Stomach smooth muscle (tissue), 2 donors: ENCODE results near the gene RPS4Y2.

Experiments used
- H3K27ac ChIP-seq: one replicate; pipeline ENCODE4 v1.7.0; 2013; ENCODE audit warnings: mild to moderate bottlenecking, low read length, inconsistent platforms
- H3K27me3 ChIP-seq, 2 donors: one replicate each; pipeline ENCODE4 v1.7.0; 2013; ENCODE audit warnings: low read length in 2 of 2; ENCODE audit not compliant: insufficient read depth in 2 of 2, control insufficient read depth in 1 of 2
- H3K36me3 ChIP-seq, 2 donors: one replicate each; pipeline ENCODE4 v1.7.0; 2013; ENCODE audit warnings: low read length in 2 of 2; ENCODE audit not compliant: control insufficient read depth in 2 of 2, insufficient read depth in 2 of 2
- H3K4me1 ChIP-seq: one replicate; pipeline ENCODE4 v1.7.0; 2013; ENCODE audit warnings: low read length; ENCODE audit not compliant: control insufficient read depth, insufficient read depth
- H3K4me3 ChIP-seq, 2 donors: one replicate each; pipeline ENCODE4 v1.7.0; 2013; ENCODE audit warnings: low read length in 2 of 2
- H3K9ac ChIP-seq, 2 donors: one replicate each; pipeline ENCODE4 v1.7.0; 2013; ENCODE audit warnings: low read length in 2 of 2, mild to moderate bottlenecking in 1 of 2
- H3K9me3 ChIP-seq, 2 donors: one replicate each; pipeline ENCODE4 v1.7.0; 2013; ENCODE audit warnings: low read length in 2 of 2; ENCODE audit not compliant: control insufficient read depth in 2 of 2
- donor health status: healthy.
- donor health status: Pancreatic carcinoma.

The RPS4Y2 gene

GRCh38 chrY:20755808-20756207 lies at the start of gene RPS4Y2:
Gene RPS4Y2, plus strand, starts transcription at chrY:20756108. Its CDS starts 56 bp downstream, at chrY:20756164.
- Histone ChIP-seq H3K27me3 (no peaks in the 10 kb centered on the region), H3K4me1 (no peaks in the 10 kb centered on the region), H3K36me3 (no peaks in the 10 kb centered on the region), H3K4me3 (no peak within 1 kb of the TSS), H3K9ac (no peak within 1 kb of the TSS), H3K9me3 (no peaks in the 10 kb centered on the region), H3K27ac (no peak within 1 kb of the TSS)

DNA sequence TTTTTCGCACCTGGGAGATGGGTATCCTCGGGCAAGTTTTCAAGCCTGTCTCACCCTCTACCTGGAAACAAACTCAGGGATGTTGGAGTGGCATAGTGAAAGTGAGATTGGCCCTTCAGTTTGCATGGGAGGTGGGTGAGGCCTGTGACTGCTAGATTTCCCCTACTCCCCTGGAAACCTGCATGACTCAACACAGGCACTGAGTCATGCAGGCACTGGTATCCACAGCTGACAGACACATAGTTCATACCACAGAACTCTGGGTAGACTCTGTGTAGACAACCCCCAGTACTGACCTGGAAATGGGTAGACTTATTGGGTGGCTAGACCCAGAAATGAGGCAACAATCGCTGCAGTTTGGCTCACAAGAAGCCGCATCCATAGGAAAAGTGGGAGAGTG lies 41.5 kb upstream of the RPS4Y2 start:
- no peak overlapping the region for H3K27ac ChIP-seq
- H3K9ac ChIP-seq = no peak overlapping the region
- H3K36me3 ChIP-seq = no peaks in the 10 kb centered on the region
- no peak overlapping the region for H3K4me3 ChIP-seq
- no peaks in the 10 kb centered on the region for H3K9me3 ChIP-seq
- no peaks in the 10 kb centered on the region for H3K4me1 ChIP-seq
- H3K27me3 ChIP-seq = no peaks in the 10 kb centered on the region

GRCh38 chrY:20726184-20726907 lies 29.6 kb upstream of the RPS4Y2 start:
- H3K27ac ChIP-seq = no peak overlapping the region
- H3K4me1 ChIP-seq = no peaks in the 10 kb centered on the region

GRCh38 chrY:20735200-20735599 lies 20.7 kb upstream of the RPS4Y2 start:
- H3K4me3 ChIP-seq = no peak overlapping the region

More at GRCh38 chrY:20726184-20726907, 29.6 kb upstream of the RPS4Y2 start:
- H3K36me3 ChIP-seq = no peaks in the 10 kb centered on the region
- no peaks in the 10 kb centered on the region for H3K9me3 ChIP-seq
- no peaks in the 10 kb centered on the region for H3K27me3 ChIP-seq
- no peak overlapping the region for H3K4me3 ChIP-seq
- no peak overlapping the region for H3K9ac ChIP-seq

GRCh38 chrY:20739806-20740205 lies 16.1 kb upstream of the RPS4Y2 start:
- Histone ChIP-seq H3K27me3 (no peaks in the 10 kb centered on the region), H3K4me1 (no peaks in the 10 kb centered on the region), H3K9ac (no peak overlapping the region), H3K27ac (no peak overlapping the region), H3K36me3 (no peaks in the 10 kb centered on the region), H3K4me3 (no peak overlapping the region), H3K9me3 (no peaks in the 10 kb centered on the region)

More at GRCh38 chrY:20735200-20735599, 20.7 kb upstream of the RPS4Y2 start:
- Histone ChIP-seq H3K27me3 (no peaks in the 10 kb centered on the region), H3K27ac (no peak overlapping the region), H3K9ac (no peak overlapping the region), H3K36me3 (no peaks in the 10 kb centered on the region), H3K4me1 (no peaks in the 10 kb centered on the region), H3K9me3 (no peaks in the 10 kb centered on the region)

- Histone ChIP-seq H3K4me1 (no peaks in the 10 kb centered on the region), H3K4me3 (no peak overlapping the region), H3K9me3 (no peaks in the 10 kb centered on the region), H3K36me3 (no peaks in the 10 kb centered on the region), H3K27me3 (no peaks in the 10 kb centered on the region), H3K9ac (no peak overlapping the region), H3K27ac (no peak overlapping the region)
These were observed 15.3 kb upstream of the RPS4Y2 start for GRCh38 chrY:20740609-20741008.

DNA sequence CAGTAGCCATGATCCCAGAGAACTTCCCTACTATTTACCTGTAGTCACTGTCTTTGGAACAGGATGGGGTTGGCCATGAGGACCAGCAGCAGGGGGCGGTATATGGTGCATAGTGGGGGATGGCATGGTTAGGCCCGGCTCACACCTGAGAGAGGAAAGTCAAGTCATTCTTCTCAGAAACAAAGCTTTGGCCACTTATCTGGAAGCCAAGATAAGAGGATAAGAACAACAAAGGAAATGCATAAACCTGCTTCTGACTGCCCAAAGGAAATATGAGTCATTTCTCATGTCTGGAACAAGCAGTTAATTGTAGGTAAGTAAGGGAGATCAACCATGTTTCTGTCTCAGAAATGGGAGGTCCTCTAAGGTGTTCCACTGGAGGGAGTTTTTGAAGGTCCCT lies 10.8 kb upstream of the RPS4Y2 start:
- Histone ChIP-seq H3K4me3 (no peak overlapping the region), H3K27ac (no peak overlapping the region), H3K9ac (no peak overlapping the region), H3K27me3 (no peaks in the 10 kb centered on the region), H3K4me1 (no peaks in the 10 kb centered on the region), H3K9me3 (no peaks in the 10 kb centered on the region), H3K36me3 (no peaks in the 10 kb centered on the region)

GRCh38 chrY:20746919-20747318 lies 9.0 kb upstream of the RPS4Y2 start:
- Histone ChIP-seq H3K27me3 (no peaks in the 10 kb centered on the region), H3K4me3 (no peak overlapping the region), H3K4me1 (no peaks in the 10 kb centered on the region), H3K36me3 (no peaks in the 10 kb centered on the region), H3K27ac (no peak overlapping the region), H3K9me3 (no peaks in the 10 kb centered on the region), H3K9ac (no peak overlapping the region)

DNA sequence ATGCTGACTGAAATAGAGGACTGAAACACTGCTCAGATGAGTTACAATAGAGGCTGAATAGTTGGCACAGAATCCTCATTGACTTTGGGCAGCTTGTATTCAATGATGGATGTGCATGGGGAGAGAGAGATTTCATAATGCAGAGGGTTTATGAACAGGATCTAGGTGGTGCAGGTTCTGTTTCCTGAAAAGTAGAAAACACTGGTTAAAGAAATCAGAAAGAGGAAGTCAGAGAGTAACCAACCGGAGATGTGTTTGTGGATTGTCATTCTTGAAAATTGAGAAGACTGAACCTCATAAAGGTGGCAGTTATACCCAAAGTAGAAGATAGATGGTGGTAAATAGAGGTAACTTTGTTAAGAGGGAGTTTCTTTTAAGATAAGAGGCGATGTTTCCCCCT lies 8.0 kb downstream of the RPS4Y2 start:
- no peaks in the 10 kb centered on the region for H3K27me3 ChIP-seq
- H3K9me3 ChIP-seq = no peaks in the 10 kb centered on the region
- H3K4me3 ChIP-seq = no peak overlapping the region
- H3K4me1 ChIP-seq = no peaks in the 10 kb centered on the region
- H3K27ac ChIP-seq = no peak overlapping the region
- H3K9ac ChIP-seq = no peak overlapping the region
- H3K36me3 ChIP-seq = no peaks in the 10 kb centered on the region

- H3K4me3 ChIP-seq = no peak overlapping the region
- no peak overlapping the region for H3K9ac ChIP-seq
- H3K27me3 ChIP-seq = no peaks in the 10 kb centered on the region
- H3K27ac ChIP-seq = no peak overlapping the region
- no peaks in the 10 kb centered on the region for H3K9me3 ChIP-seq
- no peaks in the 10 kb centered on the region for H3K4me1 ChIP-seq
- H3K36me3 ChIP-seq = no peaks in the 10 kb centered on the region
These were observed 9.2 kb downstream of the RPS4Y2 start for GRCh38 chrY:20765117-20765516.

- Histone ChIP-seq H3K4me1 (no peaks in the 10 kb centered on the region), H3K36me3 (no peaks in the 10 kb centered on the region), H3K27ac (no peak overlapping the region), H3K27me3 (no peaks in the 10 kb centered on the region), H3K4me3 (no peak overlapping the region), H3K9ac (no peak overlapping the region), H3K9me3 (no peaks in the 10 kb centered on the region)
These were observed 14.8 kb downstream of the RPS4Y2 start for GRCh38 chrY:20770755-20771154.
